Karpas-422 (cell line): ENCODE data around the gene GSTP1. TPM values are rescaled to one million over a fixed set of nuclear protein-coding genes. Genes with fewer than 3 reads are reported as not detected.
"Not testable (repeated sequence)": the region's sequence is repeated elsewhere in the genome, so short reads cannot be mapped to it uniquely, and the experiment has no call there.

Source experiments
- DNase-seq: peaks from one replicate; pipeline ENCODE4 v3.0.0-alpha.2; 2015
- H2AFZ ChIP-seq: fragments of 200-600 bp; sonication (generic); 2 replicates; pipeline ENCODE4 v1.6.1; 2014; ENCODE audit warnings: antibody characterized with exemption, low read length, mixed read lengths
- H3K27ac ChIP-seq: fragments of 200-600 bp; sonication (generic); 2 replicates; pipeline ENCODE4 v1.5.1; 2014; ENCODE audit warnings: mild to moderate bottlenecking, low read length, moderate library complexity
- H3K27me3 ChIP-seq: fragments of 200-600 bp; sonication (generic); 2 replicates; pipeline ENCODE4 v1.6.1; 2014; ENCODE audit warnings: low read length, mixed read lengths
- H3K36me3 ChIP-seq: fragments of 200-600 bp; sonication (generic); 2 replicates; pipeline ENCODE4 v1.6.1; 2014; ENCODE audit warnings: low read length, mixed read lengths; ENCODE audit not compliant: insufficient read depth
- H3K4me1 ChIP-seq: fragments of 200-600 bp; sonication (generic); 2 replicates; pipeline ENCODE4 v1.6.1; 2014; ENCODE audit warnings: mild to moderate bottlenecking, low read length, mixed read lengths
- H3K4me2 ChIP-seq: fragments of 200-600 bp; sonication (generic); 2 replicates; pipeline ENCODE4 v1.6.1; 2014; ENCODE audit warnings: low read length, low read depth, mild to moderate bottlenecking; ENCODE audit not compliant: poor library complexity, severe bottlenecking
- H3K4me3 ChIP-seq: fragments of 200-600 bp; sonication (generic); 2 replicates; pipeline ENCODE4 v1.5.1; 2014; ENCODE audit warnings: mild to moderate bottlenecking, antibody characterized with exemption, low read length, mixed read lengths
- H3K79me2 ChIP-seq: fragments of 200-600 bp; sonication (generic); 2 replicates; pipeline ENCODE4 v1.6.1; 2014; ENCODE audit warnings: mild to moderate bottlenecking, low read length, mixed read lengths
- H3K9ac ChIP-seq: fragments of 200-600 bp; sonication (generic); 2 replicates; pipeline ENCODE4 v1.6.0; 2014; ENCODE audit warnings: low read length
- H3K9me2 ChIP-seq: fragments of 200-600 bp; sonication (generic), shearing (Covaris generic); replicated peaks from 2 replicates; pipeline ENCODE4 v1.6.0; 2014; ENCODE audit warnings: mild to moderate bottlenecking, low read length, moderate library complexity; ENCODE audit not compliant: insufficient read depth
- H3K9me3 ChIP-seq: fragments of 300-700, 200-600 bp; sonication (generic); 2 replicates; pipeline ENCODE4 v1.6.1; 2014; ENCODE audit warnings: low read length, mixed read lengths
- H4K20me1 ChIP-seq: fragments of 200-600 bp; sonication (generic); 2 replicates; pipeline ENCODE4 v1.6.1; 2014; ENCODE audit warnings: mild to moderate bottlenecking, antibody characterized with exemption, low read length, low read depth; ENCODE audit not compliant: insufficient read depth
- total RNA-seq: library from RNA; depleted of rRNA; stranded (reverse); fragments of >200 nt; shearing (Covaris generic); gene quantifications from 2 replicates; pipeline ENCODE4 v1.2.3, GENCODE V29; 2014; ENCODE audit warnings: low replicate concordance

The GSTP1 gene
- total RNA-seq, 1 experiment from 2014 or later: 1,085 TPM

- Histone ChIP-seq H3K79me2 (no peaks in the 10 kb centered on the region), H3K36me3 (no peaks in the 10 kb centered on the region), H2AFZ (no peak overlapping the region), H3K4me1 (peaks cover 12% of the 10 kb centered on the region), H3K27me3 (no peaks in the 10 kb centered on the region), H3K9me3 (no peaks in the 10 kb centered on the region), H3K9me2 (no peaks in the 10 kb centered on the region), H3K9ac (no peak overlapping the region), H4K20me1 (no peaks in the 10 kb centered on the region), H3K4me3 (no peak overlapping the region), H3K4me2 (peak overlapping the region; percentile 32), H3K27ac (no peak overlapping the region)
- DNase-seq: no peak
Measured at GRCh38 chr11:67594480-67594879, 10.9 kb downstream of the GSTP1 start.

GRCh38 chr11:67596753-67597300 lies 13.2 kb downstream of the GSTP1 start:
- no peak overlapping the region for H3K9ac ChIP-seq
- H3K79me2 ChIP-seq: no peaks in the 10 kb centered on the region
- H3K4me1 ChIP-seq: peaks cover 34% of the 10 kb centered on the region
- H2AFZ ChIP-seq: no peak overlapping the region
- no peak overlapping the region for H3K4me2 ChIP-seq
- no peaks in the 10 kb centered on the region for H3K27me3 ChIP-seq
- H3K9me3 ChIP-seq: no peaks in the 10 kb centered on the region
- H3K9me2 ChIP-seq: no peaks in the 10 kb centered on the region
- H4K20me1 ChIP-seq: no peaks in the 10 kb centered on the region
- DNase-seq: no peak
- no peaks in the 10 kb centered on the region for H3K36me3 ChIP-seq
- no peak overlapping the region for H3K4me3 ChIP-seq
- no peak overlapping the region for H3K27ac ChIP-seq

DNA sequence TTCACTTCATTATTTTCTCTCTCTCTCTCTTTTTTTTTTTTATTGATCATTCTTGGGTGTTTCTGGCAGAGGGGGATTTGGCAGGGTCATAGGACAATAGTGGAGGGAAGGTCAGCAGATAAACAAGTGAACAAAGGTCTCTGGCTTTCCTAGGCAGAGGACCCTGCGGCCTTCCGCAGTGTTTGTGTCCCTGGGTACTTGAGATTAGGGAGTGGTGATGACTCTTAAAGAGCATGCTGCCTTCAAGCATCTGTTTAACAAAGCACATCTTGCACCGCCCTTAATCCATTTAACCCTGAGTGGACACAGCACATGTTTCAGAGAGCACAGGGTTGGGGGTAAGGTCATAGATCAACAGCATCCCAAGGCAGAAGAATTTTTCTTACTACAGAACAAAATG lies 13.8 kb downstream of the GSTP1 start:
- not testable (repeated sequence) for H3K27ac ChIP-seq, H3K9me2 ChIP-seq, DNase-seq, H3K4me3 ChIP-seq, H2AFZ ChIP-seq, H3K9me3 ChIP-seq, H3K27me3 ChIP-seq, H3K36me3 ChIP-seq, H3K4me2 ChIP-seq, H3K9ac ChIP-seq, H3K79me2 ChIP-seq, H4K20me1 ChIP-seq
- peaks cover 35% of the 10 kb centered on the region for H3K4me1 ChIP-seq

- not testable (repeated sequence) for DNase-seq, H3K9me3 ChIP-seq, H4K20me1 ChIP-seq, H3K79me2 ChIP-seq, H3K9me2 ChIP-seq, H2AFZ ChIP-seq, H3K27me3 ChIP-seq, H3K9ac ChIP-seq, H3K4me2 ChIP-seq, H3K36me3 ChIP-seq, H3K27ac ChIP-seq, H3K4me3 ChIP-seq
- peaks cover 35% of the 10 kb centered on the region for H3K4me1 ChIP-seq
Measured at GRCh38 chr11:67597963-67598362, 14.4 kb downstream of the GSTP1 start.

DNA sequence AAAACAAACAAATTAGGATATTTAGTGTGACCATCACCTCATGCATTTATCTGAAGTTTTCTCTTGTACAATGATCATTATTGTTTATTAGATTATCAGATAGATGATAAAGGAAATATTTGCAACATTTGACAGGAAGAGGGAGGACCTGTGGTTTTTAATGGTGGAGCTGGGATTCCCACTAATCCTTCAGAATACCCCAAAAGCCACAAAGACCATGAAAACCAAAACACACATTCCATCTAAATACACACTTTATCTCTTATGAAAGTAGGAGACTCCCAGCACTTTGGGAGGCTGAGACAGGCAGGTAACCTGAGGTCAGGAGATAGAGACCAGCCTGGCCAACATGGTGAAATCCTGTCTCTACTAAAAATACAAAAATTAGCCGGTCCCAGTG lies 15.5 kb downstream of the GSTP1 start:
- Histone ChIP-seq H3K79me2 (no peaks in the 10 kb centered on the region), H3K9ac (no peak overlapping the region), H3K27me3 (no peaks in the 10 kb centered on the region), H3K4me3 (no peak overlapping the region), H3K4me2 (no peak overlapping the region), H3K36me3 (no peaks in the 10 kb centered on the region), H2AFZ (no peak overlapping the region), H3K9me3 (no peaks in the 10 kb centered on the region), H4K20me1 (no peaks in the 10 kb centered on the region), H3K27ac (no peak overlapping the region), H3K4me1 (peaks cover 32% of the 10 kb centered on the region), H3K9me2 (no peaks in the 10 kb centered on the region)
- DNase-seq: no peak

- no peaks in the 10 kb centered on the region for H3K9me2 ChIP-seq
- peak; percentile 80 for DNase-seq
- no peaks in the 10 kb centered on the region for H3K27me3 ChIP-seq
- H3K4me2 ChIP-seq: peak overlapping the region; percentile 86
- peaks cover 28% of the 10 kb centered on the region for H3K4me1 ChIP-seq
- H3K9me3 ChIP-seq: no peaks in the 10 kb centered on the region
- peak overlapping the region; percentile 59 for H3K4me3 ChIP-seq
- H3K27ac ChIP-seq: peak overlapping the region; percentile 87
- H4K20me1 ChIP-seq: no peaks in the 10 kb centered on the region
- H2AFZ ChIP-seq: peak overlapping the region; percentile 66; the same call in 1 of the 2 replicates
- H3K79me2 ChIP-seq: no peaks in the 10 kb centered on the region
- H3K9ac ChIP-seq: peak overlapping the region; percentile 59
- no peaks in the 10 kb centered on the region for H3K36me3 ChIP-seq
Measured at GRCh38 chr11:67600324-67601029, 16.9 kb downstream of the GSTP1 start.

GRCh38 chr11:67601098-67601497 lies 17.5 kb downstream of the GSTP1 start:
- H3K9me3 ChIP-seq: no peaks in the 10 kb centered on the region
- H3K4me3 ChIP-seq: peak overlapping the region; percentile 59
- H2AFZ ChIP-seq: peak overlapping the region; percentile 66; the same call in 1 of the 2 replicates
- H3K9ac ChIP-seq: peak overlapping the region; percentile 59
- peak overlapping the region; percentile 86 for H3K4me2 ChIP-seq
- H3K36me3 ChIP-seq: no peaks in the 10 kb centered on the region
- H3K79me2 ChIP-seq: no peaks in the 10 kb centered on the region
- DNase-seq: no peak
- H4K20me1 ChIP-seq: no peaks in the 10 kb centered on the region
- no peaks in the 10 kb centered on the region for H3K9me2 ChIP-seq
- H3K27ac ChIP-seq: peak overlapping the region; percentile 87
- H3K4me1 ChIP-seq: peaks cover 32% of the 10 kb centered on the region
- H3K27me3 ChIP-seq: no peaks in the 10 kb centered on the region

DNA sequence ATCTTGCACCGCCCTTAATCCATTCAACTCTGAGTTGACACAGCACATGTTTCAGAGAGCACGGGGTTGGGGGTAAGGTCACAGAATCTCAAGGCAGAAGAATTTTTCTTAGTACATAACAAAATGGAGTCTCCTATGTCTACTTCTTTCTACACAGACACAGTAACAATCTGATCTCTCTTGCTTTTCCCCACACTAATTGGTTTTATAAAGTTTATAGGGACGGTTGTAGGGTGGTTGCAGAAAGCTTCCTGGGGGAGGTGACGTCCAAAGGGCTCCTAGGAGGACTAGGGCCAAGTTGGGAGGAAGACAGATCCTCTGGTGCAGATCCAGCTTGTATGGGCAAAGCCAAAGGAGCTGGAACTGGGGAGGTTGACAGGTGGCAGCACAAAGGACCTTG lies 20.5 kb downstream of the GSTP1 start:
- H2AFZ ChIP-seq, H3K27ac ChIP-seq, H3K9ac ChIP-seq, H4K20me1 ChIP-seq, H3K9me3 ChIP-seq, H3K4me3 ChIP-seq, H3K36me3 ChIP-seq, H3K4me2 ChIP-seq, H3K9me2 ChIP-seq, H3K27me3 ChIP-seq, DNase-seq: not testable (repeated sequence)
- H3K4me1 ChIP-seq: peaks cover 48% of the 10 kb centered on the region
- peaks cover 18% of the 10 kb centered on the region for H3K79me2 ChIP-seq
